ENCODE data around the gene ISG20. TPM values are rescaled to one million over a fixed set of nuclear protein-coding genes. Genes with fewer than 3 reads are reported as not detected.

ISG20 gene
- total RNA-seq, 6 donors from 2014 or later = 41.3 to 119 (median 67.0) TPM

- Histone ChIP-seq H3K36me3 (peaks cover 0 to 9% (median 0%) of the 10 kb centered on the region in 4 donors), H3K27ac (peak overlapping the region in 2 of 4 donors; percentile 9 to 48), H3K27me3 (no peaks in the 10 kb centered on the region), H3K4me3 (no peak overlapping the region), H3K9me3 (no peaks in the 10 kb centered on the region), H3K4me1 (no peaks in the 10 kb centered on the region)
- ATAC-seq (ENCODE audit: low FRiP score in 2 of 2) (no peak), DNase-seq (no peak)
- TF ChIP-seq POLR2AphosphoS5 (IDR thresholded peaks at IDR 0.05) (no peak), POLR2A (IDR thresholded peaks at IDR 0.05) (no peak), CTCF (IDR thresholded peaks at IDR 0.05) (no peak)
- WGBS, 2 donors = 75 to 80% methylated on average over 18 of the region's 18 CpGs
Measured at GRCh38 chr15:88658972-88659931, 20.4 kb downstream of the ISG20 start.

GRCh38 chr15:88661041-88661700, 22.4 kb downstream of the ISG20 start:
- Histone ChIP-seq H3K4me3 (no peak overlapping the region), H3K9me3 (no peaks in the 10 kb centered on the region), H3K27ac (no peak overlapping the region), H3K4me1 (no peaks in the 10 kb centered on the region), H3K27me3 (no peaks in the 10 kb centered on the region), H3K36me3 (no peaks in the 10 kb centered on the region)
- no peak for TF ChIP-seq CTCF (IDR thresholded peaks at IDR 0.05)
- no peak for TF ChIP-seq POLR2AphosphoS5 (IDR thresholded peaks at IDR 0.05)
- no peak for TF ChIP-seq EP300 (IDR thresholded peaks at IDR 0.05)
- no peak for TF ChIP-seq POLR2A (IDR thresholded peaks at IDR 0.05)
- DNase-seq (no peak), ATAC-seq (ENCODE audit: low FRiP score in 2 of 2) (no peak)

GRCh38 chr15:88661761-88662556, 23.1 kb downstream of the ISG20 start:
- Histone ChIP-seq H3K36me3 (no peaks in the 10 kb centered on the region), H3K27me3 (no peaks in the 10 kb centered on the region), H3K27ac (no peak overlapping the region), H3K4me3 (no peak overlapping the region), H3K9me3 (no peaks in the 10 kb centered on the region), H3K4me1 (no peaks in the 10 kb centered on the region)
- no peak for DNase-seq
- WGBS, 2 donors = 74 to 87% methylated on average over 4 of the region's 4 CpGs
- ATAC-seq (ENCODE audit: low FRiP score in 2 of 2) = no peak
- TF ChIP-seq EP300 (IDR thresholded peaks at IDR 0.05) (no peak), POLR2A (IDR thresholded peaks at IDR 0.05) (no peak), CTCF (IDR thresholded peaks at IDR 0.05) (no peak), POLR2AphosphoS5 (IDR thresholded peaks at IDR 0.05) (no peak)

GRCh38 chr15:88663141-88663621, 24.4 kb downstream of the ISG20 start:
- Histone ChIP-seq H3K27ac (no peak overlapping the region), H3K4me1 (no peaks in the 10 kb centered on the region), H3K36me3 (no peaks in the 10 kb centered on the region), H3K9me3 (no peaks in the 10 kb centered on the region), H3K4me3 (no peak overlapping the region), H3K27me3 (no peaks in the 10 kb centered on the region)
- ATAC-seq (ENCODE audit: low FRiP score in 2 of 2) (no peak), DNase-seq (no peak)
- no peak for TF ChIP-seq CTCF (IDR thresholded peaks at IDR 0.05)
- TF ChIP-seq EP300 (IDR thresholded peaks at IDR 0.05) = no peak
- TF ChIP-seq POLR2AphosphoS5 (IDR thresholded peaks at IDR 0.05) = no peak
- TF ChIP-seq POLR2A (IDR thresholded peaks at IDR 0.05) = no peak
- WGBS, 2 donors = 78 to 97% methylated on average over 2 to 6 of the region's 6 CpGs
